Peyer's patch (tissue), 4 donors: ENCODE measurements around the gene TOMM20. TPM values are rescaled to one million over a fixed set of nuclear protein-coding genes. Genes with fewer than 3 reads are reported as not detected.
"Not testable (repeated sequence)": the region's sequence is repeated elsewhere in the genome, so short reads cannot be mapped to it uniquely, and the experiment has no call there.

ENCODE experiments used
- DNase-seq, 3 donors: peaks; one replicate each; pipeline ENCODE4 v3.0.0-alpha.2; 2017 to 2019
- H3K27ac ChIP-seq, 4 donors: fragments of 200-600 bp; sonication (generic); one replicate each; pipeline ENCODE4 v1.5.1; 2016 to 2019
- H3K27me3 ChIP-seq, 2 donors: fragments of 200-600 bp; sonication (generic); one replicate each; pipeline ENCODE4 v1.5.1; 2019
- H3K36me3 ChIP-seq, 3 donors: fragments of 200-600 bp; sonication (generic); one replicate each; pipeline ENCODE4 v1.5.1; 2016 to 2019
- H3K4me1 ChIP-seq, 4 donors: fragments of 200-600 bp; sonication (generic); one replicate each; pipeline ENCODE4 v1.5.1; 2016 to 2019
- H3K4me3 ChIP-seq, 4 donors: fragments of 200-600 bp; sonication (generic); 1 replicate in 3 of 4; 2 replicates in 1 of 4; pipeline ENCODE4 v1.5.1; 2016 to 2019; ENCODE audit warnings: mild to moderate bottlenecking in 1 of 4
- H3K9me3 ChIP-seq, 4 donors: fragments of 200-600 bp; sonication (generic); one replicate each; pipeline ENCODE4 v1.5.1; 2016 to 2019; ENCODE audit warnings: mild to moderate bottlenecking in 1 of 4
- CTCF ChIP-seq, 6 experiments: fragments of 450-650 bp in 4 of 6; fragments of 200-600 bp in 2 of 6; sonication (generic) in 1 of 6; IDR thresholded peaks; one replicate each; pipeline ENCODE4 v1.5.1; 2017 to 2019; ENCODE audit warnings: antibody characterized with exemption in 6 of 6, mild to moderate bottlenecking in 3 of 6, moderate library complexity in 1 of 6
- POLR2A ChIP-seq, 2 donors: fragments of 450-650 bp; IDR thresholded peaks; one replicate each; pipeline ENCODE4 v1.5.1; 2017; ENCODE audit warnings: antibody characterized with exemption in 2 of 2, mild to moderate bottlenecking in 2 of 2, moderate library complexity in 2 of 2
- total RNA-seq, 4 donors: library from RNA; depleted of rRNA; stranded (reverse); fragments of >200 nt; gene quantifications; one replicate each; pipeline ENCODE4 v1.1.0, GENCODE V29; 2016

TOMM20 gene
- total RNA-seq, 4 donors from 2014 or later: 38.0 to 44.3 (median 42.8) TPM

GRCh38 chr1:235088907-235089306 lies 39.7 kb downstream of the TOMM20 start:
- Histone ChIP-seq H3K27me3 (no peaks in the 10 kb centered on the region), H3K9me3 (no peaks in the 10 kb centered on the region), H3K4me1 (peaks cover 0 to 13% (median 0%) of the 10 kb centered on the region in 4 donors), H3K4me3 (no peak overlapping the region), H3K36me3 (no peaks in the 10 kb centered on the region), H3K27ac (no peak overlapping the region)
- no peak for TF ChIP-seq CTCF (IDR thresholded peaks at IDR 0.05)
- TF ChIP-seq POLR2A (IDR thresholded peaks at IDR 0.05): no peak
- peak in 1 of 3 donors; percentile 21 for DNase-seq

GRCh38 chr1:235088430-235088829 lies 40.2 kb downstream of the TOMM20 start:
- TF ChIP-seq POLR2A (IDR thresholded peaks at IDR 0.05): no peak
- no peak for TF ChIP-seq CTCF (IDR thresholded peaks at IDR 0.05)
- H3K9me3 ChIP-seq: no peaks in the 10 kb centered on the region
- DNase-seq: peak in 1 of 3 donors; percentile 24
- H3K4me1 ChIP-seq: peaks cover 0 to 13% (median 1%) of the 10 kb centered on the region in 4 donors
- no peaks in the 10 kb centered on the region for H3K36me3 ChIP-seq
- H3K4me3 ChIP-seq: no peak overlapping the region
- H3K27me3 ChIP-seq: no peaks in the 10 kb centered on the region
- H3K27ac ChIP-seq: no peak overlapping the region

- no peak overlapping the region for H3K4me3 ChIP-seq
- peaks cover 0 to 13% (median 4%) of the 10 kb centered on the region in 4 donors for H3K4me1 ChIP-seq
- no peaks in the 10 kb centered on the region for H3K27me3 ChIP-seq
- no peak for TF ChIP-seq CTCF (IDR thresholded peaks at IDR 0.05)
- no peak for TF ChIP-seq POLR2A (IDR thresholded peaks at IDR 0.05)
- no peaks in the 10 kb centered on the region for H3K36me3 ChIP-seq
- no peaks in the 10 kb centered on the region for H3K9me3 ChIP-seq
- DNase-seq: peak in 2 of 3 donors; percentile 9 to 32
- no peak overlapping the region for H3K27ac ChIP-seq
Observed at GRCh38 chr1:235087906-235088305, 40.7 kb downstream of the TOMM20 start.

- not testable (repeated sequence) for H3K4me3 ChIP-seq, DNase-seq, H3K9me3 ChIP-seq, H3K27me3 ChIP-seq, H3K36me3 ChIP-seq, H3K27ac ChIP-seq
- peaks cover 0 to 27% (median 7%) of the 10 kb centered on the region in 4 donors for H3K4me1 ChIP-seq
Observed at GRCh38 chr1:235085411-235086117, 43.1 kb downstream of the TOMM20 start.

GRCh38 chr1:235080788-235081187 lies 47.8 kb downstream of the TOMM20 start:
- H3K9me3 ChIP-seq, DNase-seq, H3K4me3 ChIP-seq, H3K36me3 ChIP-seq, H3K27me3 ChIP-seq: not testable (repeated sequence)
- H3K27ac ChIP-seq: peak overlapping the region in 3 of 4 donors; percentile 70 to 85 (median 75)
- peaks cover 4 to 63% (median 8%) of the 10 kb centered on the region in 4 donors for H3K4me1 ChIP-seq

GRCh38 chr1:235080297-235080657 lies 48.4 kb downstream of the TOMM20 start:
- Histone ChIP-seq H3K27ac (peak overlapping the region; percentile 47 to 88 (median 80)), H3K4me1 (peaks cover 4 to 67% (median 9%) of the 10 kb centered on the region in 4 donors)
- H3K4me3 ChIP-seq, H3K27me3 ChIP-seq, H3K9me3 ChIP-seq, H3K36me3 ChIP-seq, DNase-seq: not testable (repeated sequence)

GRCh38 chr1:235079443-235080296 lies 49.0 kb downstream of the TOMM20 start:
- TF ChIP-seq POLR2A (IDR thresholded peaks at IDR 0.05) (peak in 1 of 2 donors; percentile 45), CTCF (IDR thresholded peaks at IDR 0.05) (peak in 2 of 6 experiments; percentile 8 to 13)
- H3K9me3 ChIP-seq: no peaks in the 10 kb centered on the region
- H3K27me3 ChIP-seq: no peaks in the 10 kb centered on the region
- DNase-seq: peak in 2 of 3 donors; percentile 92 to 93
- H3K4me1 ChIP-seq: peaks cover 9 to 73% (median 14%) of the 10 kb centered on the region in 4 donors
- H3K27ac ChIP-seq: peak overlapping the region; percentile 47 to 88 (median 80)
- H3K4me3 ChIP-seq: no peak overlapping the region
- no peaks in the 10 kb centered on the region for H3K36me3 ChIP-seq
